ENCODE measurements around the gene SPESP1. TPM values are rescaled to one million over a fixed set of nuclear protein-coding genes. Genes with fewer than 3 reads are reported as not detected.

SPESP1 gene
- 1 to 10 TPM; 1.1 to 6.0 (median 4.6) TPM for total RNA-seq

- TF ChIP-seq CTCF (IDR thresholded peaks at IDR 0.05; ENCODE audit: low read depth): no peak
Observed at GRCh38 chr15:68930268-68931022, at the start of gene SPESP1. SPESP1 (plus strand) TSS chr15:68930525; CDS start chr15:68930654, 129 bp downstream.

GRCh38 chr15:68885070-68885469 lies 45.3 kb upstream of the SPESP1 start:
- no peak for TF ChIP-seq CTCF (IDR thresholded peaks at IDR 0.05; ENCODE audit: low read depth)

GRCh38 chr15:68887120-68887519 lies 43.2 kb upstream of the SPESP1 start:
- no peak for TF ChIP-seq CTCF (IDR thresholded peaks at IDR 0.05; ENCODE audit: low read depth)

- no peak for TF ChIP-seq CTCF (IDR thresholded peaks at IDR 0.05; ENCODE audit: low read depth)
Observed at GRCh38 chr15:68887819-68888218, 42.5 kb upstream of the SPESP1 start.

GRCh38 chr15:68888419-68888818 lies 41.9 kb upstream of the SPESP1 start:
- no peak for TF ChIP-seq CTCF (IDR thresholded peaks at IDR 0.05; ENCODE audit: low read depth)

- TF ChIP-seq CTCF (IDR thresholded peaks at IDR 0.05; ENCODE audit: low read depth): no peak
Observed at GRCh38 chr15:68894208-68894607, 36.1 kb upstream of the SPESP1 start.

GRCh38 chr15:68896178-68896577 lies 34.1 kb upstream of the SPESP1 start:
- TF ChIP-seq CTCF (IDR thresholded peaks at IDR 0.05; ENCODE audit: low read depth): no peak

All from subcutaneous adipose tissue (tissue), 4 donors.